Activated CD4-positive, alpha-beta T cell treated with anti-CD3 and anti-CD28 coated beads, Interleukin-2, amount 50 U/mL, for 48 hours (primary cell): Measurements from ENCODE around the gene SCNN1G.
A peak's percentile ranks its signal among the peaks of the same experiment; 100 is the strongest.
"Not testable (repeated sequence)": the region's sequence is repeated elsewhere in the genome, so short reads cannot be mapped to it uniquely, and the experiment has no call there.

Experiments used
- DNase-seq, 2 experiments: peaks; one replicate each; pipeline ENCODE4 v3.0.0-alpha.2; 2020

The SCNN1G gene

GRCh38 chr16:23182679-23183542 lies at the start of gene SCNN1G:
TSS of gene SCNN1G (plus strand) at chr16:23182745. CDS start at chr16:23186272, 3,527 bp downstream.
- DNase-seq = no peak

GRCh38 chr16:23132775-23133463 lies 49.6 kb upstream of the SCNN1G start:
- no peak for DNase-seq

- no peak for DNase-seq
Measured at GRCh38 chr16:23134274-23134673, 48.3 kb upstream of the SCNN1G start.

GRCh38 chr16:23137256-23137655 lies 45.3 kb upstream of the SCNN1G start:
- DNase-seq = no peak

GRCh38 chr16:23137818-23138217 lies 44.7 kb upstream of the SCNN1G start:
- no peak for DNase-seq

- no peak for DNase-seq
Measured at GRCh38 chr16:23140107-23140506, 42.4 kb upstream of the SCNN1G start.

- no peak for DNase-seq
Measured at GRCh38 chr16:23141033-23141432, 41.5 kb upstream of the SCNN1G start.

- no peak for DNase-seq
Measured at GRCh38 chr16:23141500-23141899, 41.0 kb upstream of the SCNN1G start.

GRCh38 chr16:23141959-23142740 lies 40.4 kb upstream of the SCNN1G start:
- DNase-seq = no peak

- DNase-seq = no peak
Measured at GRCh38 chr16:23143391-23143790, 39.2 kb upstream of the SCNN1G start.

- not testable (repeated sequence) for DNase-seq
Measured at GRCh38 chr16:23144393-23144792, 38.2 kb upstream of the SCNN1G start.

GRCh38 chr16:23145186-23145585 lies 37.4 kb upstream of the SCNN1G start:
- DNase-seq = no peak

- DNase-seq = no peak
Measured at GRCh38 chr16:23145608-23146007, 36.9 kb upstream of the SCNN1G start.

- DNase-seq = no peak
Measured at GRCh38 chr16:23146877-23147601, 35.5 kb upstream of the SCNN1G start.

- DNase-seq = no peak
Measured at GRCh38 chr16:23147666-23148065, 34.9 kb upstream of the SCNN1G start.

GRCh38 chr16:23148166-23148512 lies 34.4 kb upstream of the SCNN1G start:
- DNase-seq = no peak

GRCh38 chr16:23148513-23149266 lies 33.9 kb upstream of the SCNN1G start:
- DNase-seq = peak; percentile 51 to 54

- DNase-seq = peak; percentile 89 to 92
Measured at GRCh38 chr16:23149267-23149992, 33.1 kb upstream of the SCNN1G start, which contains the start of gene USP31. TSS of gene USP31 (minus strand) at chr16:23149452. CDS start at chr16:23149270, 182 bp downstream.

GRCh38 chr16:23149993-23150364 lies 32.6 kb upstream of the SCNN1G start:
- DNase-seq = no peak

GRCh38 chr16:23152386-23153178 lies 30.0 kb upstream of the SCNN1G start:
- DNase-seq = no peak
